Esophagus mucosa (tissue), 1 donor: ENCODE measurements around the gene TIGIT. TPM values are rescaled to one million over a fixed set of nuclear protein-coding genes. Genes with fewer than 3 reads are reported as not detected.
"Not testable (repeated sequence)": the region's sequence is repeated elsewhere in the genome, so short reads cannot be mapped to it uniquely, and the experiment has no call there.

Experiments
- ATAC-seq: fragments of 200-7000 bp; cut with Tn5 transposase; one replicate; pipeline ENCODE4 v1.9.1; 2020
- total RNA-seq: library from RNA; stranded (reverse); gene quantifications from one replicate; pipeline ENCODE4 v1.2.4, GENCODE V29; 2023
- donor health status: DM: yes; HTN: yes; CAD: no.

TIGIT gene
- total RNA-seq: 0.08 TPM

DNA sequence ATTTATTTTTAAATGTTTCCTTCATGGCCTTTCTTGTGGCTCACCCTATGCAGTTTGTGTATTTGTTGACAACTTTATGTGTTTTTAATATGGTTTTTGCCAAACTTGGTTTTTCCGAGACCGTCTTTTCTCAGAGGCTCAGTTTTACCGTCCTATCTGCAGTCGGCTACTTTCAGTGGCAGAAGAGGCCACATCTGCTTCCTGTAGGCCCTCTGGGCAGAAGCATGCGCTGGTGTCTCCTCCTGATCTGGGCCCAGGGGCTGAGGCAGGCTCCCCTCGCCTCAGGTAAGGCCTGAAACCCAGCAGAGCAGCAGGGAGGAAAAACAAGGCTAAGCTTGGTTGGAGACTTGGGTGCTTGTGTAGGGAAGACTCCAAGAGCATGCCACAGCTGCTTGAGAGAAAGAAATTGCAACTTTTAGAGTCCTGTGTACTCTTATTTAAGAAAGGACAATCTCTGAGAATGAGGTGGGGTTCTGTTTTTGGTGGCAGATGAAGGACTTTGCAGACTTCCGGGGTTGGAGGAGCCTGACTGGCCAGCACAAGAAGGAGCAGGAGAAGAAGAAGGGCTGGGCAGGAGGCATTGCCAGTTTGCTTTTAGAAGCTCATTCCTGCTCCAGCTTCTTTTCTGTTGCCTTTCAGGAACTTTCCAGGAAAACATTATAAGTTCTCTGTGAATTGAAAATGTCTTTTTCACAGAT, at the start of gene TIGIT:
Gene TIGIT, plus strand, starts transcription at position 191 of the 698 bp plus-strand sequence. Its CDS starts 34 bp downstream, at position 225.
- no peak for ATAC-seq

DNA sequence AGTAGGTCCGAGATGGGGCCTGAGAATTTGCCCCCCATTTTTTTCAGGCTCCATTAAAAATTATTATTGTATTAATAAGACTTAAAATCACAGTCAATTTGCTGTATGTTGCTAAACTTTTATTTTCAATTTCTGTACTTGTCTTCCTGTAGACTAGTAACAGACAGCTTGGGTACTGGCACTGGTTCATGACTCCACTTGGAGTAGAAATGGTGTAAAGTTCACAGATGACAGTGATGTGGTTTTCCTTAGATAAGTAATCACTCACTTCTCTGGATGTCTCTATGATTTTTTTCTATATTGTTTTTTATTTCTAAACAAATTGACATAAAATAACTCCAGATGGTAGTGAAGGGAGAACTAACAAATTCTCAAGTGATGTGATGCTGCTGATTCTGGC, 40.9 kb upstream of the TIGIT start:
- no peak for ATAC-seq

DNA sequence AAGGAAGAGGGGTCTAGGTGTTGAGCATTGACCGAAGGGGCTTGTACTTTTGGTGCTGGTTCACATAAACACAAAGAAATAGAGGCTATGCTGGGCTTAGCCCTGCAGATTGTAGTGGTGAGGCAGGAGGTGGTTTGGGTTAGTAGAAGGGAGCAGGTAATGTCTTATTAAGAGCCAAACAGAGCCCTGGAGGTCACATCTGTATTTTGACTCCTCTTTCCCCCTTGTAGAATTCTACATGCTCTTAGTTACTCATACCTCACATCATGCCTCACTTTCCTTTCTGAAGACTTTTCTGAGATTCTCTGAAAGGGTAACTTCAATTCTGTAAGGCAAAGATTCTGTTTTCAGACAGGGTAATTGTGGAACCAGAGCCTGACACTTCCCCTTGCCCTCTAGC, 40.3 kb upstream of the TIGIT start:
- ATAC-seq: no peak

DNA sequence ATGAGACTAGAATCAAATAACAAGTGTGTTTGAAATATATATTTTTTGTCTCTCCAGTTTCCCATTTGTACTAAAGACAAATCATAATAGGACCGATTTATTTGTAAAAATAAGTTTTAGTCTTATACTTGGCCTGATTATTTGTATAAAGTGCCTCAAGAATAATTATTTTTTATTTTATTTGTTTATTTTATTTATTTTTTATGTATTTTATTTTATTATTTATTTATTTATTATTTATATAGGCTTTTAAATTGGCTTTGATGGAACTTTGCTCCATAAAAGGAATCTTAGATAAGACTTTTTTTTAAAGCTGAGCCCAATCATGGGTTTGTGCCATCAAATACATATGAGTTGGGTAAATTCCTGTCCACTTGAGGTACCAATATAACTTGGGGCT, 34.3 kb upstream of the TIGIT start:
- ATAC-seq: no peak

DNA sequence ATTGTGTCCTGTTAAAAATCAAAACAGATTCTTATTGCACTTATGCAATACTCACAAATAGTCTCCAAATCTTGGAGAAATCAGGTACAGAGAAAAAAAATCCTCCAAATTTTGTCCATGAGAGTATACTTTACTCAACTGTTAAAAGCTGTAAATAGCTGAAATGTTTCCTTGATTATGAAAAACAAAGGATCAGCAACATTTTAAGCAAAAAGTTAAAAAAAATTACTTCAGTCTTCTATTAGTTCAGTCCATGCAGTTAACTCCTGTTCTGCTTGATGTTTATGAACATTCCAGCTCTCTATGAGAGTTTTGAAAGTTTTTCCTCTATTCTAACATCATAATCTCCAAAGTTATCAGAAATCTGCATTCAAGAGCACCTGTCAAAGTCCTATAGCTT, 33.7 kb upstream of the TIGIT start:
- no peak for ATAC-seq

DNA sequence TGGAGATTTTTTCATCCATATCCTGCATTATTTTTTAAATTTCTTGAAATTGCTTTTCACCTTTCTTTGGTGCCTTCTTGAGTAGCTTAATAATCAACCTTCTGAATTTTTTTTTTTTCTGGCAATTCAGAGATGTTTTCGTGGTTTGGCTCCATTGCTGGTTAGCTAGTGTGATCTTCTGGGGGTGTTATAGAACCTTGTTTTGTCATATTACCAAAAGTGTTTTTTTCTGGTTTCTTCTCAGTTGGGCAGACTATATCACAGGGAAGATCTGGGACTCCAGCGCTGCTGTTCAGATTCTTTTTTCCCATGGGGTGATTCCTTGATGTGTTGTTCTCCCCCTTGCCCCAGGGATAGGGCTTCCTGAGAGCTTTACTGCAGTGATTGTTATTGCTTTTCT, 23.8 kb upstream of the TIGIT start:
- no peak for ATAC-seq

DNA sequence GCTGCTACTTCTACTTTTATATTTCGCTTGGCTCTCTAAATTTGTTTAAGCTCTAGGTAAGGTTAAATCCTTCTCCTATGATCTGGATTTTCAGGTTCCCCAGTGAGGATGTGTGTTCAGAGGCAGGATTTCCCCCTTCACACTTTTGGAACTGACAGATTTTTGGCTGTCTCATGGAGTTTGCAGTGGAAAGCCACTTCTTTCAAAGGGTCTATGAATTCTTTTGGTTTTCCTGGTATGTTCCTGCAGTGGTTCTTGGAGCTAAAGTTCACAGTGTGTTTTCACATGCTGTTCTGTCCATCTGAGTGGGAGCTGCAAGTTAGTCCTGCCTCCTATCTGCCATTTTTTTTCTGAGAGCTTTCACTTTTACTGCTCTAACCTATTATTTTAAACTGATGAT, 21.6 kb upstream of the TIGIT start:
- no peak for ATAC-seq

DNA sequence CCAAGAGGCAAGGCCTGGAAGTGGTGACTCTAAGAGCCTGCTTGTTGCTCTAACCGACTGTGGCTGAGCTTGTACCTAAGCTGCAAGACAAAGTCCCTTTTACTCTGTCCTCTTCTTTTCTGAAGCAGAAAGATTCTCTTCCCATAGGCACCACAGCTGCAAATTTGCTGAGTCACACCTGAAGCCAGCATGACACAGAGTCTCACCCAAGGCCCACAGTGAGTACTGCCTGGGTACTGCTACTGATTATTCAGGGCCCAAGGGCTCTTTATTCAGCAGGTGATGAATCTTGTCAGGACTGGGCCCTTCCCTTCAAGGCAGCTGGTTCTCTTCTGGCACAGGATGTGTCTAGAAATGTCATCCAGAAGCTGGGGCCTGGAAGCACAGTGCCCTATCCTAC, 18.9 kb upstream of the TIGIT start:
- ATAC-seq: no peak

DNA sequence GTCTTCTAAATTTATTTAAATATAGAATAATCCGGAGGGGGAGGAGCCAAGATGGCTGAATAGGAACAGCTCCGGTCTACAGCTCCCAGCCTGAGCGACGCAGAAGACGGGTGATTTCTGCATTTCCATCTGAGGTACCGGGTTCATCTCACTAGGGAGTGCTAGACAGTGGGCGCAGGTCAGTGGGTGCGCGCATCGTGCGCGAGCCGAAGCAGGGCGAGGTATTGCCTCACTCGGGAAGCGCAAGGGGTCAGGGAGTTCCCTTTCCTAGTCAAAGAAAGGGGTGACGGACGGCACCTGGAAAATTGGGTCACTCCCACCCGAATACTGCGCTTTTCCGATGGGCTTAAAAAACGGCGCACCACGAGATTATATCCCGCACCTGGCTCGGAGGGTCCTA, 17.0 kb upstream of the TIGIT start:
- ATAC-seq: not testable (repeated sequence)

DNA sequence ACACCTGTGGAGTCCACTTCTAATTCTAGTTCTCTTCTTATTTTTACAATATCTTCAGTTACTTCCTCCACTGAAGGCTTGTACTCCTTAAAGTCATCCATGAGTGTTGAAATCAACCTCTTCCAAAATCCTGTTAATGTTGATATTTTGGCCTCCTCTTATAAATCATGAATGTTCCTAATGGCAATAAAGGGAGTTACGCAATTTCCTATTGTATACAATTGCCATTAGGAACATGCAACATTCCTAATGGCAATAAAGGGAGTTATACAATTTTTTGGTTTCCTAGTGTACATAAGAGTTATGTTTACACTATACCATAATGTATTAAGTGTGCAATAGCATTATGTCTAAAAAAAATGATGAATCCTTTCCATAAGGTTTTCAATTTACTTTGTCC, 9.2 kb upstream of the TIGIT start:
- no peak for ATAC-seq

DNA sequence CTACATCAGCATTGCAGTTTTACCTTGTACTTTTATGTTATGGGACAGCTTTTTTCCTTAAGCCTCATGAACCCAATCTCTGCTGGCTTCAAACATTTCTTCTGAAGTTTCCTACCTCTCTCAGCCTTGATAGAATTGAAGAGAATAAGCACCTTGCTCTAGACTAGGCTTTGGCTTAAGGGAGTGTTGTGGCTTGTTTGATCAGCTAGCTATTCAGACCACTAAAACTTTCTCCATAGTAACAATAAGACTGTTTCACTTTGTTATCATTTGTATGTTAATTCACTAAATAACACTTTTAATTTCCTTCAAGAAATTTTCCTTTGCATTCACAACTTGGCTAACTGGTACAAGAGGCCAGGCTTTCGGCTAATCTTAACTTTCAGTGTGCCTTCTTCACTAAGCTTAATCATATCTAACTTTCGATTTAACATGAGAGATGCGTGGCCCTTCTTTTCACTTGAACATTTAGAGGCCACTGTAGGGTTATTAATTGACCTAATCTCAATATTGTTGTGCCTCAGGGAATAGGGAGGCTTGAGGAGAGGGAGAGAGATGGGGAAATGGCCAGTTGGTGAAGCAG, 8.1 kb upstream of the TIGIT start:
- no peak for ATAC-seq

DNA sequence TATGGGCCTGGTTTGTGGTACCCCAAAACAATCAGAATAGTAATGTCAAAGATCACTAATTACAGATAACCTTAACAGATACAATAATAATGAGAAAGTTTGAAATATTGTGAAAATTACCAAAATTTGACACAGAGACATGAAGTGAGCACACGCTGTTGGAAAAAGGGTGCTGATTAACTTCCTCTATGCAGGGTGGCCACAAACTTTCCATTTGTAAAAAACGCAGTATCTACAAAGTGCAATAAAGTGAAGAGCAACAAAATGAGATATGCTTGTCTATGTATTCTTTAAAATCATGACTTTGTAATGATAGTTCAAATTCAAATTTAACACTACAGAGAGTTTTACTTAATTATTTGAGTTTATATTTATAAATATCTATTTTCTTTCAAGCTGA, 7.6 kb upstream of the TIGIT start:
- no peak for ATAC-seq

DNA sequence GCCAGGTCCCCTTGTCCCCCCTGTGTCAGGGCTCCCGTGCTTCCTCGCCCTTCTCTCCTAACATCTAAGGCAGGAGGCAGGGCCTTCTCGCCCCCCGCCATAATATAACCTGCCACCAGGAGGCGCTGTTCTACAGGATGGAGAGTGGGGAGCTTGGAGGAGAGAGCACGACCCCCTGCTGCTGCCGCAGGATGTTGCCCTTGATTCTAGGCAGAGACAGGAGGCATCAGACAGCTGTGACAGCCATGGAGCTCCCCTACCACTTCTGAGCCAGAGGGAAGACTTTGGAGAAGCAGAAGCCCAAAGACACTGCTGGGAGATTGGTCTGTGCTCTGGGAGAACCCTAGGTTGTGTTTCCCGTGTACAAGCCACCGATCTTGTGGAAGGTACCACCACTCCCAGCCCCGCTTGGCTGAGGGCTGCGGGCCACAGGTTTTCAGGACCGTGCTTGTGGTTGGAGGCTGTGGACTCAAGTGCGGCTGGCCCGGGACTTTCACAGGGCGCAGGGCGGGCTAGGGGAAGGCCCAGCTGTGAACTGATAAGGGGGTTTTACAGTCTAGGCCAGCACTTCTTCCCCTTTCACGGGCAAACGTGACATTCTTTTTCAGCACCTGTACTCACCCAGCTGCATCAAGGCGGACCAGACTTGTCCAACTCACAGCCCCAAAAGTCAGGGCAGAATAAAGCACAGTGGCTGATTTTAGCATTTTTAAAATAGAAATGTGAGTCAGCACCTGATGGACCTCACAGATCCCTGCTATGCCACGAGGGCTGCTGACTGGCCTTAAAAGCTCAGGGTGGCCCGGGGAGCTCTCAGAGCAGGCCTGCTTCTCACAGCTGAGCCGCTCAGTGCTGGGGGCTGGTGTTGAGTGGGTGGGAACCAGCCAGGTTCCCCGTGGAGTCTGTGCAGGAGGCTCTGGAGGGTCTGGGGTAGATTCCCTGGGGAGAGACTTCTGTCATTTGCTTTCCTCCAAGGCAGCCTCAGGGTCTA, 2.6 kb upstream of the TIGIT start:
- ATAC-seq: peak; percentile 75

DNA sequence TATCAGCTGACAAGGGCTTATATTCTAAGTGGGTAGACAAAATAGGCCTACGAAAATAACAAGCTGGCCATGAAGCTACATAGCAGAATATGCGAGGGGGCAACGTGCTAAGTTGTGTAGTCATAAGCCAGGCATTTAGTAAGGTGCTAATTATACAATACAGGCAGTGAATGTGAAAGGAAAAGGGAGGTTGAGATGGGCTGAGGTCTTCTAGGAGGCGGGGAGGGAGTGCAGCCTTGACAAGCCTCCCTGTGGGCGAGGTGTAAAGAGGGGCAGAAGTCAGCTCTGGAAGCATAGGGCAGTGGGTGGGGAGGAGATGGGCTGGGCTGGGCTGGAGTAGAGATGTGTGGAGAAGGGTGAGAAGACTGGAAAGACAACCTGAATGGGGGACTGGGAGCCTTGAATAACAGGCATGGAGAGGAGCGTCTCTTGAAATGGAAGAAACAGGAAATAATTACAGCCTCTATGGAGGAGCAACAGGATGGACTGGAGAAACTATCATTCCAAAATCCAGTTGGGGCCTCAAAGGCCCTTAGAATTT, 1.2 kb downstream of the TIGIT start:
- ATAC-seq: no peak

DNA sequence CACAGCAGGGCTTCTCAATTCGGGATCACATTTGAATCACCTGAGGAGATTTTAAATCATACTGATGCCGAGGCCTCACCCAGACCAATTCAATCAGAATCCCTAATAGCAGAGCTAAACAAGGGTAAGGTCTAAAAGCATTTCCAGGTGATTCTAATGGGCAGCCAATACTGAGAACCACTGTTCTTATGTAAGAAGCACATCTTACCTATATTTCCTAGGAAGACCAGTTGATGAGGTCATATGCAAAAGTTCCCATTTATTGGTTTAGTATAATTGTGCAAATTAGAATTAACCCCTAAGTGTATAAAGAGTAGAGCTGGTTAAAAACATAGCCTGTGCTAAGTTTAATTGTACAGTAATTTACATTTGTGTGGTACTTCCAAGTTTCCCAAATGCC, 2.1 kb downstream of the TIGIT start:
- ATAC-seq: no peak

DNA sequence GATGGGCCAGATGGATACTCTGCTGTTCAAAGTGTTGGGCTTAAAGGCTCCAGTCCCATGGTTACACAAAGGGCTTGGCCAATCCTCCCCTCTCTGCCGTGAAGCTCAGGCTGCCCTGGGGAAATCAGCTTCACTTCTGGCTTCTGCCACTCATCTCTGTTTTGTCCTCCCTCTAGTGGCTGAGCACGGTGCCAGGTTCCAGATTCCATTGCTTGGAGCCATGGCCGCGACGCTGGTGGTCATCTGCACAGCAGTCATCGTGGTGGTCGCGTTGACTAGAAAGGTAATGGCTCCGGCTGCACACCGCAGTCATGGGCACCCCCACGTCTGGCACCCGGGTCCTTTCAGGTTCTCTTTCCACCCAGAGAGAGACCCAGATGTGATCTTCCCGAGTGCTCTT, 5.6 kb downstream of the TIGIT start:
- ATAC-seq: peak; percentile 8

DNA sequence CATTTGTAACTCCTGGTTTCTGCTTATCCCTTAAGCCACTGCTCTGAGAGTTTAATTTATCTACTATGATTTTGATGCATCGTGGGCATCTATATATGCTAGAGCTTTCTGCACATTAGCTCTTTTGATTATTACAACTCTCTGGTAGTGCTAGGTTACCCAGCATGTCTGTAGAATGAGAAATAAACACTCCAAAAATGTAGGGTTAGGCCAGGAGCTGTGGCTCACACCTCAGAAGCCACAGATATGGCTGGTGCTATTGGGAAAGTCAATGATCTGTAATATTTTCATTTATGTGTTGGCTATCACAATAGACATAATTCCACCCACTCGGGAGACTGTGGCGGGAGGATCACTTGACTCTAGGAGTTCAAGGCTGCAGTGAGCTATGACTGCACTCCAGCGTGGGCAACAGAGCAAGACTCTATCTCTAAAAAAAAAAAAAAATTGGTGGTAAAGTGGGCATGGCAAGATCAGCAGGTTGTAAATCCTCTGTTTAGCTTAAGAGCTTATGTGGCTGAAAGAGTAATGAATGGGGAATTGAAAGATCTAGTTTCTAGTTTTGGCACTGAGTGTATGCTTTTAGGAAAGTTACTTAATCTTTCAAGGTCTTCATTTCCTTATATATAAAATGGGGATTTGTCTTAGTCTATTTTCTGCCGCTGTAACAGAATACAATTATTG, 6.3 kb downstream of the TIGIT start:
- ATAC-seq: no peak

DNA sequence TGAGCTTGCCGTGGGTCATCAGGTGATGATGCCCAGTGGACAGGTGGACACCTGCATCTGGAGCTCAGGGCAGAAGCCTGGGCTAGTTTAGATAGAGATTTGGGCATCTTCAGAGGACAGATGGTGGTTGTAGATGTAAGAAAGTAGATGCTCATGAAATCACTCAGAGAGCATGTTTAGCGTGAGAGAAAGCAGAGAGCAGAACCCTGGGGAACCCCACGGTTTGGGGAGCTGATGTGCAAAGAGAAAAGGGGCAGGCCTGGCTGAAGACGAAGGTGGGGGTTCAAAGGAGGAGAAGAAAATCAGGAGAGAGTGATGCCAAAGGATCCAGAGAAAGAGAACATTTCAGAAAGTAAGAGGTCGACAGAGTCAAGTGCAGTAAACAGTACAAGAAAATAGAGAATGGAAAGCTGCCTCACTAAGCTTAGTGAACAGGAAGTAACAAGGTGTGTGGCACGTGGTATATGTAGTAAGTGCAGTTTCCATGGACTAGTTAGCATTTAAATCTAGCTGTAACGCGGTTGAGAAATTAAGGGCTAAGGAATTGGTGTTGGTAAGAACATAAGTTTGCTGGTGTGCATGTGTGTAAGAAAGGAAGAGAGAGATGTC, 13.5 kb downstream of the TIGIT start:
- no peak for ATAC-seq

DNA sequence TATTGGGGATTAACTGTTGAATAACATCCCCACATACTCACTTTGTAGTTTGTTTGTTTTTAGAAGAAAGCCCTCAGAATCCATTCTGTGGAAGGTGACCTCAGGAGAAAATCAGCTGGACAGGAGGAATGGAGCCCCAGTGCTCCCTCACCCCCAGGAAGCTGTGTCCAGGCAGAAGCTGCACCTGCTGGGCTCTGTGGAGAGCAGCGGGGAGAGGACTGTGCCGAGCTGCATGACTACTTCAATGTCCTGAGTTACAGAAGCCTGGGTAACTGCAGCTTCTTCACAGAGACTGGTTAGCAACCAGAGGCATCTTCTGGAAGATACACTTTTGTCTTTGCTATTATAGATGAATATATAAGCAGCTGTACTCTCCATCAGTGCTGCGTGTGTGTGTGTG, 14.0 kb downstream of the TIGIT start:
- ATAC-seq: no peak

DNA sequence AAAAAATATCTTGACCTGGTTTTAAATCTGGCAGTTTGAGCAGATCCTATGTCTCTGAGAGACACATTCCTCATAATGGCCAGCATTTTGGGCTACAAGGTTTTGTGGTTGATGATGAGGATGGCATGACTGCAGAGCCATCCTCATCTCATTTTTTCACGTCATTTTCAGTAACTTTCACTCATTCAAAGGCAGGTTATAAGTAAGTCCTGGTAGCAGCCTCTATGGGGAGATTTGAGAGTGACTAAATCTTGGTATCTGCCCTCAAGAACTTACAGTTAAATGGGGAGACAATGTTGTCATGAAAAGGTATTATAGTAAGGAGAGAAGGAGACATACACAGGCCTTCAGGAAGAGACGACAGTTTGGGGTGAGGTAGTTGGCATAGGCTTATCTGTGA, 14.5 kb downstream of the TIGIT start:
- no peak for ATAC-seq

DNA sequence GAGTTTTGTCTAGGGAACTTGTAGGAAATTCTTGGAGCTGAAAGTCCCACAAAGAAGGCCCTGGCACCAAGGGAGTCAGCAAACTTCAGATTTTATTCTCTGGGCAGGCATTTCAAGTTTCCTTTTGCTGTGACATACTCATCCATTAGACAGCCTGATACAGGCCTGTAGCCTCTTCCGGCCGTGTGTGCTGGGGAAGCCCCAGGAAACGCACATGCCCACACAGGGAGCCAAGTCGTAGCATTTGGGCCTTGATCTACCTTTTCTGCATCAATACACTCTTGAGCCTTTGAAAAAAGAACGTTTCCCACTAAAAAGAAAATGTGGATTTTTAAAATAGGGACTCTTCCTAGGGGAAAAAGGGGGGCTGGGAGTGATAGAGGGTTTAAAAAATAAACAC, 15.0 kb downstream of the TIGIT start:
- peak; percentile 52 for ATAC-seq

DNA sequence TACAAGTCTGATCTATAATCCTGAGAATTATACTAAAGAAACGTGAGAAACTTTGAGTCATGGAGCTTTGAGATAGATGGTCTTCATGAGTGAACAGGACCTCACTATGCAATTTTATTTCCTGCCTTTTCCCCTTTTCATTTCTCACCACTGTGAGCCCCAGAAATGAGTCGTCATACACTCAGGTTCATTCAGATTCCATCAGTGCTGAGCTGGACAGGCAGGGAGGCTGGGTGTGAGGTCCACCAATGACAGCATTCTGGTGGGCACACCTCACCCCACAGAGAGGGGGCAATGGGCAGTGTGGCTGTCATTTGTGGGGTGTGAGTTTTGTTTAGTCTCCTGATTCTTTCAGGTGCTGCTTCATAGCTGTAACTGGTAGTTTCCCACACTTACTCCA, 16.9 kb downstream of the TIGIT start:
- no peak for ATAC-seq
